ENCODE results near the gene TLX2.
"Not testable (repeated sequence)": the region's sequence is repeated elsewhere in the genome, so short reads cannot be mapped to it uniquely, and the experiment has no call there.

TLX2 gene

GRCh38 chr2:74514368-74515270 is at the start of gene TLX2:
TSS of gene TLX2 (plus strand) at chr2:74514450. CDS start at chr2:74514807, 357 bp downstream.
- DNase-seq: no peak

DNA sequence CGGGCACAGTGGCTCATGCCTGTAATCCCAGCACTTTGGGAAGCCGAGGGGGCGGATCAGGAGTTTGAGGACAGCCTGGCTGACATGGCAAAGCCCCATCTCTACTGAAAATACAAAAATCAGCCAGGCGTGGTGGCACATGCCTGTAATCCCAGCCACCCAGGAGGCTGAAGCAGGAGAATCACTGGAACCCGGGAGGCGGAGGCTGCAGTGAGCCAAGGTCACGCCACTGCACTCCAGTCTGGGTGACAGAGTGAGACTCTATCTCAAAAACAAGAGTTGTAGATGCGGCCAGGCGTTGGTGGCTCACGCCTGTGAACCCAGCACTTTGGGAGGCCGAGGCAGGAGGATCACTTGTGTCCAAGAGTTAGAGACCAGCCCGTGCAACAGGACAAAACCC is 43.5 kb upstream of the TLX2 start:
- DNase-seq: not testable (repeated sequence)

GRCh38 chr2:74471332-74472065 is 42.8 kb upstream of the TLX2 start:
- no peak for DNase-seq

GRCh38 chr2:74472086-74472944 is 41.9 kb upstream of the TLX2 start, which contains the start of gene MRPL53:
TSS of gene MRPL53 (minus strand) at chr2:74472680. CDS start at chr2:74472660, 20 bp downstream.
- peak; percentile 85 to 97 (median 95) for DNase-seq

DNA sequence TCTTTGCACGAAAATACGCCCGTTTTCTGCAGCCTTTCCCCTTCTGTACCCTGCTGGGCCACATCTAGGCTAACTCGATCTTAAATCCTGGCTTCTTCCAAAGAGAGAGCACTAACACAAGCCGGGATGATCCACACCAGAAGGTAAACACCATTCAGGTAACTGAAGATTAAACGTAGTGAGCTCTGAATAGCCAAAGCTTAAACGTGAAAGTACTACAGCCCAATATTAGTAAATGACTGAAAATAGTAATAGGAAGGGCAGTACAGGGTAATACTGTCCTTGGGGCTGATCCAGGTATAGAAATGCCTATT is 41.3 kb upstream of the TLX2 start:
- DNase-seq: no peak

DNA sequence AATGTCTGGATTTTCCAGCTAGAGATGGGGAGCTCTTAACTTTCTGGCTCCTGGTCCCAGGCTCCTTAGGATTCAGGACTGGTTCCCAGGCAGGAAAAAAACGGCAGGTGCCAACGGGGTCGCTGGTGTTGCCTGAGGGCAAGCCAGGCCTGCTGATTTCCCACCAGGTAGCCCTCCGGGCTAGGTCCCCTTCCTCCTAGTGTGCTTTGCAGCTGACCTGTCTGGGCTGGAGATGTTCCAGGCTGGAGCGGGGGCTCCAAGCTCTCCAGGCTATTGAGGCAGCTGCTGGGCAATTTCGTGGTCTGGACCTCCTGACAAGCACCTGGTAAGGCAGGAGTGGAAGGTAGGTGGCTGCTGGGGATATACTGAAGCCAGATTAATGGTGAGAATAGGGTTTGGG is 39.8 kb upstream of the TLX2 start:
- no peak for DNase-seq

DNA sequence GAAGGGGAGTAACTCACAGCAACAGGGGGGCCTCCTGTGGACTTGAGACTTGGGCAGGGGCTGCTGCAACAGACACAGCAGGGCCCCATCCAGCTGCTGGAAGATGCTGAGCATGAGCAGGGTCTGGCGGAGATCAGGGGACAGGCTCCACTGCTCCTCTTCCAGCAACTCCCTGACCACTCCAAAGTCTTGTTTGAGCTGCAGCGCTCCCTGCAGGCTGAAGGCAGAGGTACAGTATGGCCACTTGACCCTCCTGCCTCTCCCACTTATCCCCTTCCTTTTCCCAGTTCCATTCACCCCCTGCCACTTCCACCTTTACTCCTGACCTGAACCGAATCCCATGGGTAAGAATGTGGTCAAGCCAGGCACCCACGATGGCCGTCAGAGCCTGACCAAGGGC is 39.4 kb upstream of the TLX2 start:
- DNase-seq: no peak

- DNase-seq: no peak
Measured at GRCh38 chr2:74481431-74481830, 32.8 kb upstream of the TLX2 start.

GRCh38 chr2:74481961-74482800 is 32.1 kb upstream of the TLX2 start:
- DNase-seq: peak in 2 of 4 experiments; percentile 54 to 61

DNA sequence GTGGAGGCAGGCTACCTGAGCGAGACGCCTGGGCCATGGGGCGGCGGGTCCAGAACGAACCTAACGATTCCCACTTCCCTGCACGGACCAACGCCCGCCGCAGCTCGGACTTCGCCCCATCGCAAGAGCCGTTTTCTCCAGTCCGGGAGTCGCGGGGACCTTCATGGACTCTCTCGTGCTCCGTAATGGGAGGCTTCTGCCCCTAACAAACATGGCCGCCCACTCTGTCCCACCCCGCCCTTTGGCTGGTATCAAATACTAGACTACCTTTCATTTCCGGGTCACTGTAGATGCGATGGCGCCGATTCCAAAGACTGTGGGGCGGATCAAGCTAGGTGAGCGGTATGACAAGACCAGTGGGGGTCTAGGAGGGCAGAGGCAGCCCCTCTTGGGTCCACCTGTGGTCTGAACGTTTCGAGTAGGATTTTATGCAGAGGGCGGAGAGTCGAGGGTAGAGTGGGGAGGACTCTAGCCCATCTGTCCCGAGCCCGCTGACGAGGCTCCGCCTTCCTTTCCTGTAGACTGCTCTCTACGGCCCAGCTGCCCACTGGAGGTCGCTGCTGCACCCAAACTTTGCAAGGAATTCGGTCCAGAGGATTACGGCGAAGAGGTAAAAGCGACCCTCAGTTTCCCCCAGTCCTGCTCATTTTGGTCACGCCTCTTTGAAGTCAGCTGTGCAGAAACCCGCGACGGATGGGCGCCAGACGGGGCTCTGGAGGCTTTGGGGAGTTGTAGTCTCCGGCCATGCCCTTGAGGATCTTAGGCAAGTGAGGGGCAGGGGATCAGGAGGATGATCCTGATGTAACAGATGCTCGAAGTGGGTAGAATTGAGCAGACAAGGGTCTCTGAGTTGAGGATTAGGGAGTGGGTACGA is 31.2 kb upstream of the TLX2 start, which contains the start of the genes CCDC142 and TTC31:
Gene CCDC142, minus strand, starts transcription at position 198 of the 874 bp plus-strand sequence. Its CDS starts 161 bp downstream, at position 37.
Gene TTC31, plus strand, starts transcription at position 281 of the 874 bp plus-strand sequence. Its CDS starts 15 bp downstream, at position 296.
- DNase-seq: peak; percentile 80 to 86 (median 85)

DNA sequence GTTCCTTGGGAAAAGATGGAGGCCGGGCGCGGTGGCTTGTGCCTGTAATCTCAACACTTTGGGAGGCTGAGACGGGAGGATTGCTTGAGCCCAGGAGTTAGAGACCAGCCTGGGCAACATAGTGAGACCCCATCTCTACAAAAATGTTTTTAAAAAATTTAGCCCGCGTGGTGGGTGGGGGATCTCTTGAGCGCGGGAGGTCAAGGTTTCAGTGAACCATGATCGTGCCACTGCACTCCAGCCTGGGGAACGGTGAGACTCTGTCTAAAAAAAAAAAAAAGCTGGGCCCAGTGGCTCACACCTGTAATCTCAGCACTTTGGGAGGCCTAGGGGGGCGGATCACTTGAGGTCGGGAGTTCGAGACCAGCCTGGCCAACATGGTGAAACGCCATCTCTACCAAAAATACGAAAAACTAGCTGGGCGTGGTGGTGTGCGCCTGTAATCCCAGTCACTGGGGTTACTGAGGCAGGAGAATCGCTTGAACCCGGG is 30.5 kb upstream of the TLX2 start:
- DNase-seq: not testable (repeated sequence)

- no peak for DNase-seq
Measured at GRCh38 chr2:74486141-74486540, 28.1 kb upstream of the TLX2 start.

GRCh38 chr2:74488643-74489481 is 25.4 kb upstream of the TLX2 start:
- no peak for DNase-seq

GRCh38 chr2:74489906-74490305 is 24.3 kb upstream of the TLX2 start:
- DNase-seq: no peak

GRCh38 chr2:74491648-74492544 is 22.4 kb upstream of the TLX2 start:
- DNase-seq: no peak

DNA sequence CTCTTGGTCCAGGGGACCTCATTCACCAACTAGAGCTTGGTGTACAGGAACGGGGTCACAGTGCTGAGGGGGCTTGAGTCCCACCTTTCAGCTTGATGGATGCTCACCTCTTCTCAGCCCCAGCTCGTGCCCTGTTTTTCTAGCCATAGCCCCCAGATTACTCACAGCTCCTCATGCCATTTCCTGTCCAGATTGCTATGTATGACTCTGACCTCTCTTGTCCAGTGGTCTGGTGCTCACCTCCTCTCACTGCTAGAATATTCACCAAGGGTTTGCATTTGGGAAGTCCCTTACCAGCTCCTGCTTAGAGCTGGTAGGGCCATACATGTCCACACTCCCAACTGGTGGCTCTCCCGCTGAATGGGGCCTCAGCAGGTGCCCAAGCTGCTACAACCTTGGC is 20.7 kb upstream of the TLX2 start:
- no peak for DNase-seq

- no peak for DNase-seq
Measured at GRCh38 chr2:74495440-74495839, 18.8 kb upstream of the TLX2 start.

- DNase-seq: no peak
Measured at GRCh38 chr2:74496997-74497776, 17.1 kb upstream of the TLX2 start.

Data from activated naive CD4-positive, alpha-beta T cell (primary cell).